B cell (primary cell): ENCODE results near the gene PARVB. TPM values are rescaled to one million over a fixed set of nuclear protein-coding genes. Genes with fewer than 3 reads are reported as not detected.

ENCODE experiments used
- ATAC-seq: fragments of 200-7000 bp; cut with Tn5 transposase; one replicate; pipeline ENCODE4 v1.10.0; 2021; ENCODE audit warnings: low read depth, mild to moderate bottlenecking, moderate number of reproducible peaks, moderate library complexity
- CTCF ChIA-PET: fragments of 350-600 bp; sonication (Branson Sonifier 250); formaldehyde crosslinking; loops from one replicate; lab custom pipeline; 2021; ENCODE audit warnings: antibody characterized with exemption, inconsistent platforms; lab: Charles Lee
- POLR2A ChIA-PET: fragments of 350-600 bp; sonication (Branson Sonifier 250); formaldehyde crosslinking; loops from one replicate; lab custom pipeline; 2021; ENCODE audit warnings: antibody characterized with exemption; lab: Charles Lee
- DNase-seq: peaks from one replicate; pipeline ENCODE4 v3.0.0; 2013
- H2AFZ ChIP-seq: 2 replicates; pipeline ENCODE4 v1.6.1; 2012; ENCODE audit warnings: mild to moderate bottlenecking, low read depth, low read length; ENCODE audit not compliant: insufficient read depth, poor library complexity, severe bottlenecking
- H3K27ac ChIP-seq, 2 donors: 1 replicate in 1 of 2; 2 replicates in 1 of 2; pipeline ENCODE4 v1.5.1; 2012 to 2013; ENCODE audit warnings: low read length in 2 of 2, mild to moderate bottlenecking in 2 of 2, moderate library complexity in 1 of 2
- H3K27me3 ChIP-seq, 4 experiments: fragments of 200-600 bp in 1 of 4; sonication (generic) in 1 of 4; replicated peaks in 1 of 4; 1 replicate in 2 of 4; 2 replicates in 2 of 4; pipeline versions ENCODE4 v1.6.1 to v1.7.0; 2013 to 2016; ENCODE audit warnings: low read length in 3 of 4, mild to moderate bottlenecking in 2 of 4, mixed read lengths in 1 of 4, moderate library complexity in 1 of 4; ENCODE audit not compliant: insufficient read depth in 4 of 4, control insufficient read depth in 3 of 4; ENCODE audit errors: control extremely low read depth in 1 of 4
- H3K36me3 ChIP-seq, 2 experiments: replicated peaks in 1 of 2; 1 replicate in 1 of 2; 2 replicates in 1 of 2; pipeline versions ENCODE4 v1.6.1 to v1.7.1; 2013; ENCODE audit warnings: low read length in 1 of 2; ENCODE audit not compliant: insufficient read depth in 2 of 2, control insufficient read depth in 1 of 2; ENCODE audit errors: control extremely low read depth in 1 of 2, extremely low read depth in 1 of 2
- H3K4me1 ChIP-seq, 2 donors: fragments of 200-600 bp in 1 of 2; sonication (generic) in 1 of 2; 1 replicate in 1 of 2; 2 replicates in 1 of 2; pipeline versions ENCODE4 v1.5.1 to v1.6.1; 2013 to 2017; ENCODE audit warnings: low read length in 2 of 2; ENCODE audit not compliant: control insufficient read depth in 2 of 2, insufficient read depth in 2 of 2
- H3K4me2 ChIP-seq: replicated peaks from 2 replicates; pipeline ENCODE3; 2012; ENCODE audit warnings: mild to moderate bottlenecking, low read depth, low read length; ENCODE audit not compliant: poor library complexity, severe bottlenecking
- H3K4me3 ChIP-seq, 5 experiments: fragments of 200-600 bp in 1 of 5; sonication (generic) in 1 of 5; 1 replicate in 3 of 5; 2 replicates in 2 of 5; pipeline versions ENCODE4 v1.5.1 to v1.7.0; 2011 to 2016; ENCODE audit warnings: low read length in 4 of 5, mild to moderate bottlenecking in 4 of 5, low read depth in 2 of 5, control low read depth in 1 of 5, moderate library complexity in 1 of 5; ENCODE audit not compliant: insufficient read depth in 1 of 5; ENCODE audit errors: control extremely low read depth in 1 of 5, extremely low read depth in 1 of 5
- H3K79me2 ChIP-seq: fragments of 200-600 bp; sonication (generic); one replicate; pipeline ENCODE4 v1.6.0; 2016; ENCODE audit warnings: low read length; ENCODE audit not compliant: control insufficient read depth, insufficient read depth
- H3K9ac ChIP-seq: fragments of 200-600 bp; sonication (generic); 2 replicates; pipeline ENCODE4 v1.6.1; 2017; ENCODE audit warnings: mild to moderate bottlenecking, low read length, moderate library complexity
- H3K9me3 ChIP-seq, 3 donors: one replicate each; pipeline versions ENCODE4 v1.6.1 to v1.7.1; 2013; ENCODE audit warnings: low read length in 2 of 3; ENCODE audit not compliant: control insufficient read depth in 2 of 3, insufficient read depth in 1 of 3; ENCODE audit errors: control extremely low read depth in 1 of 3
- H4K20me1 ChIP-seq: 2 replicates; pipeline ENCODE4 v1.6.0; 2012; ENCODE audit warnings: mild to moderate bottlenecking, low read length; ENCODE audit not compliant: insufficient read depth, control insufficient read depth, poor library complexity, severe bottlenecking
- H3K27ac Mint-ChIP-seq: one replicate; pipeline ENCODE4 v1.8.0; 2021; ENCODE audit warnings: mixed read lengths
- H3K27me3 Mint-ChIP-seq: one replicate; pipeline ENCODE4 v1.8.0; 2021; ENCODE audit warnings: mixed read lengths
- H3K4me1 Mint-ChIP-seq: one replicate; pipeline ENCODE4 v1.8.0; 2021; ENCODE audit warnings: mixed read lengths
- H3K4me3 Mint-ChIP-seq: one replicate; pipeline ENCODE4 v1.8.0; 2021; ENCODE audit warnings: mixed read lengths
- H3K9me3 Mint-ChIP-seq: one replicate; pipeline ENCODE4 v1.8.0; 2022; ENCODE audit warnings: mixed read lengths; ENCODE audit not compliant: insufficient read depth
- CTCF ChIP-seq: fragments of 200-600 bp; IDR thresholded peaks from one replicate; pipeline ENCODE4 v1.8.0; 2022; ENCODE audit warnings: antibody characterized with exemption, mild to moderate bottlenecking
- EZH2 ChIP-seq: IDR thresholded peaks from 2 replicates; pipeline ENCODE4 v1.6.1; 2012; ENCODE audit warnings: borderline replicate concordance, low read depth, mild to moderate bottlenecking, moderate library complexity, low read length; ENCODE audit not compliant: insufficient read depth, poor library complexity, severe bottlenecking
- WGBS: methylation state at CpG from one replicate; pipeline ENCODE4 v1.1.5; 2013; ENCODE audit warnings: missing lambda C conversion rate; ENCODE audit not compliant: insufficient coverage; 5-methylcytosine and 5-hydroxymethylcytosine counted together
- intact Hi-C: fragments of 100-400 bp; cut with micrococcal nuclease; formaldehyde crosslinking; loops from one replicate; pipeline ENCODE4 v1.10.0; 2022
- polyA plus RNA-seq: library from polyadenylated mRNA; depleted of rRNA; stranded (reverse); fragments of >200 nt; gene quantifications from 2 replicates; pipeline ENCODE4 v1.2.3, GENCODE V29; 2012
- total RNA-seq, 2 donors: library from RNA; stranded (reverse); fragments of 120-200 nt in 1 of 2; gene quantifications; 1 replicate in 1 of 2; 2 replicates in 1 of 2; pipeline versions ENCODE4 v1.2.3 to v1.2.4, GENCODE V29; 2013 to 2022

PARVB gene
- total and polyA plus RNA-seq, 2 donors (not counting 1 experiment from before 2014, with no cell fraction given): 48.0 to 49.4 TPM

GRCh38 chr22:44102121-44102520, 78.0 kb downstream of the PARVB start:
- H3K9me3 ChIP-seq: no peaks in the 10 kb centered on the region
- H3K4me3 ChIP-seq: no peak overlapping the region
- CTCF ChIA-PET: interaction anchor here (3.0 kb wide), 1 partner anchor 109 kb away, joined by 11 read pairs; no protein-coding TSS in a partner anchor
- H3K27me3 ChIP-seq: no peaks in the 10 kb centered on the region
- no peak overlapping the region for H3K9ac ChIP-seq
- Mint-ChIP-seq H3K4me3 (no peak overlapping the region), H3K27ac (no peak overlapping the region), H3K27me3 (no peaks in the 10 kb centered on the region), H3K4me1 (no peaks in the 10 kb centered on the region), H3K9me3 (no peaks in the 10 kb centered on the region)
- peaks cover 0 to 25% of the 10 kb centered on the region in 2 experiments for H3K36me3 ChIP-seq
- no peaks in the 10 kb centered on the region for H4K20me1 ChIP-seq
- intact Hi-C loops: no loop called here
- DNase-seq: no peak
- H2AFZ ChIP-seq: no peak overlapping the region
- no peak overlapping the region for H3K4me2 ChIP-seq
- TF ChIP-seq EZH2 (no peak), CTCF (no peak)
- no peak for ATAC-seq
- POLR2A ChIA-PET: no interaction called here
- WGBS: 100% methylated on average over 3 of the region's 4 CpGs
- no peaks in the 10 kb centered on the region for H3K79me2 ChIP-seq
- H3K27ac ChIP-seq: no peak overlapping the region
- no peaks in the 10 kb centered on the region for H3K4me1 ChIP-seq

GRCh38 chr22:44102856-44103255, 78.8 kb downstream of the PARVB start:
- no peaks in the 10 kb centered on the region for H3K9me3 Mint-ChIP-seq
- H3K4me3 Mint-ChIP-seq: no peak overlapping the region
- no peak overlapping the region for H2AFZ ChIP-seq
- H4K20me1 ChIP-seq: no peaks in the 10 kb centered on the region
- H3K27ac Mint-ChIP-seq: no peak overlapping the region
- intact Hi-C loops: no loop called here
- TF ChIP-seq EZH2 (no peak), CTCF (no peak)
- H3K36me3 ChIP-seq: peaks cover 0 to 25% of the 10 kb centered on the region in 2 experiments
- no peaks in the 10 kb centered on the region for H3K79me2 ChIP-seq
- ATAC-seq (no peak), DNase-seq (no peak)
- no peak overlapping the region for H3K27ac ChIP-seq
- no peak overlapping the region for H3K9ac ChIP-seq
- H3K9me3 ChIP-seq: no peaks in the 10 kb centered on the region
- no peak overlapping the region for H3K4me3 ChIP-seq
- no peaks in the 10 kb centered on the region for H3K4me1 ChIP-seq
- H3K4me1 Mint-ChIP-seq: no peaks in the 10 kb centered on the region
- CTCF ChIA-PET: interaction anchor here (3.0 kb wide), 1 partner anchor 110 kb away, joined by 11 read pairs; no protein-coding TSS in a partner anchor
- POLR2A ChIA-PET: no interaction called here
- 87% methylated on average over 3 of the region's 3 CpGs for WGBS
- no peak overlapping the region for H3K4me2 ChIP-seq
- no peaks in the 10 kb centered on the region for H3K27me3 ChIP-seq
- no peaks in the 10 kb centered on the region for H3K27me3 Mint-ChIP-seq
